ENCODE measurements around the gene SERPINA10.

- no peak for TF ChIP-seq POLR2A (IDR thresholded peaks at IDR 0.05; ENCODE audit: extremely low read depth, insufficient read length)
- TF ChIP-seq CTCF (IDR thresholded peaks at IDR 0.05; ENCODE audit: low read depth, low read length) = no peak
- TF ChIP-seq MAX (IDR thresholded peaks at IDR 0.05; ENCODE audit: low read depth, low read length) = no peak
- no peak for TF ChIP-seq MYC (IDR thresholded peaks at IDR 0.05; ENCODE audit: low read depth, low read length)
These were observed 569 bp downstream of the SERPINA10 start for GRCh38 chr14:94292526-94292871.

All from NB4 (cell line).